ENCODE results near the gene TSHZ2.
A peak's percentile ranks its signal among the peaks of the same experiment; 100 is the strongest.

Gene TSHZ2

GRCh38 chr20:52972965-52973819 lies 1.0 kb downstream of the TSHZ2 start:
- DNase-seq (ENCODE audit: low read depth) = no peak
- no peak for TF ChIP-seq CTCF (conservative IDR thresholded peaks at IDR 0.05; ENCODE audit: low read length)
- peak overlapping the region; percentile 75 for H3K4me3 ChIP-seq (ENCODE audit: low read length)

GRCh38 chr20:52974179-52974594 lies 2.0 kb downstream of the TSHZ2 start:
- H3K4me3 ChIP-seq (ENCODE audit: low read length) = peak overlapping the region; percentile 75
- no peak for TF ChIP-seq CTCF (conservative IDR thresholded peaks at IDR 0.05; ENCODE audit: low read length)
- DNase-seq (ENCODE audit: low read depth) = no peak

GRCh38 chr20:52975029-52975732 lies 3.0 kb downstream of the TSHZ2 start:
- DNase-seq (ENCODE audit: low read depth) = no peak
- no peak for TF ChIP-seq CTCF (conservative IDR thresholded peaks at IDR 0.05; ENCODE audit: low read length)
- H3K4me3 ChIP-seq (ENCODE audit: low read length) = peak overlapping the region; percentile 75

DNA sequence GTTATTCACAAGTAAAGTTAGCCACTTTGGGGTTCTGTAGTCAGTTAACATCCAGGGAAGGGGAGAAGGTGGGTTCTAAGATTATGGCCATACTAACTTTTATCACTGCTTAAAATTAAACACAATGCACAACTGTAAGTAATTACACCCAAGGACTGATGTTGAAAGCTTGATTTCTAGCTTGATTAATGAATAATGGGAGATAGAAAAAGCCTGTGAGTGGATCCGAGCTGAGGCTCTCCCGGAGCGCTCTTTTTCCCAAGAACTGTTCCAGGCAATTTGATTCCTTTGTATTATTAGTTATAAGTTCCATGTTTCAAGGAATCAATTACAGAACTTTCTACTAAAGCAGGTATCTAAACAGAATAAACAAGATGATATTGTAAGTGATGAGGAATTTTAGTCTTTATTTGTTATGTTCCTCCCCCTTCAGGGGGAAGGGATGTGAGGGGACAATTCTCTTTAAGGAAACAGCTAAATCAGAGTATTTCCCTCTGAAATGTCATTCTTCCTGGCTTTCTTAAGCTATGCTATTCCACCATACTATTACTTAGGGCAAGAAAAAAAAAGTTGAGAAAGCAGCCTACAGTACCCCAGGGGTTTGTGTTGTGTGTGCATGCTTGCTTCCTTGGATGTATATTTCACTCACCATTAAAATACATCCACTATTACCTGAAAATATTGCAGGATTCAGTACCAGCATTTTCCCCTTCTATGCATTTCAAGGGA lies 3.8 kb downstream of the TSHZ2 start:
- peak overlapping the region; percentile 75 for H3K4me3 ChIP-seq (ENCODE audit: low read length)
- no peak for TF ChIP-seq CTCF (conservative IDR thresholded peaks at IDR 0.05; ENCODE audit: low read length)
- DNase-seq (ENCODE audit: low read depth) = no peak

DNA sequence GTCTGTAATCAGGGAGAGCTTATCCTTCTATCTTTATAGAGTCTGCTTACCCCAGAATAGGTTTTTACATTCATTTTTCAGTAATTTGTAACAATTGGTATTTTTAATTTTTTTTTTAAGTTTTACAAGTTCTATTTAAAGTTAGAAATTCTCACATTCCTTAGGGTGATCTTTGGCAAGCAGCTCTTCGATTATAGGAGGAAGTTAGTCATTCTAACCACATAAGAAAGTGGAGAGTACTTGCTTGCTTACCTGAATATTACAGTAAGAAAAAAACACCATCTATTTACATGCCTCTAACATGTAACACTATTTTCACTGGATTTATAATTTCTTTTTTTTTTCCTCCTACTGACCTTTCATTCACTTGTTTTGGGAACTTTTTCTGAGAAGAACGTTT lies 6.7 kb downstream of the TSHZ2 start:
- no peak for TF ChIP-seq CTCF (conservative IDR thresholded peaks at IDR 0.05; ENCODE audit: low read length)
- DNase-seq (ENCODE audit: low read depth) = no peak
- no peak overlapping the region for H3K4me3 ChIP-seq (ENCODE audit: low read length)

DNA sequence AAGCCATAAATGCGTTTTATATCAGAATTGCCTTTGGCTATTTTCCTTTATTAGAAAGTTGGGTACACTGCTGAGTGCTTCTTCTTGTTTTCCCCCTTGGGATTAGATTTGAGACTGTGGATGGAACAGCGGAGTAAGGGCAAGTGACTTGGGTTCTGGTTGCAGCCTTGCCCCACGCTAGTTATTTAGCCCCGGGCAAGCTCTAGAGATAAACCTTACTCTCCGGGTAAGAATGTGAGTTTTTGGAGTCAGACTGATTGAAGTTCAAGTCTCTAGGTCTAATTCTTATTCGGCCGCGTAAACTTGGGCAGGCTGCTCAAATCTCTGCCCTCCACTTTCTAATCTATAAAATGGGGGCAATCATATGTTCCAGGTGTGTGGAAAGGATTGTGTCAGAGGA lies 8.9 kb downstream of the TSHZ2 start:
- TF ChIP-seq CTCF (conservative IDR thresholded peaks at IDR 0.05; ENCODE audit: low read length) = no peak
- no peak for DNase-seq (ENCODE audit: low read depth)
- H3K4me3 ChIP-seq (ENCODE audit: low read length) = no peak overlapping the region
